HUDEP-2 (cell line): Measurements from ENCODE around the gene BLOC1S6.

Experiments used
- DNase-seq, 76 experiments: peaks; one replicate each; lab custom pipeline; 2025; ENCODE audit not compliant: unreplicated experiment in 76 of 76; lab: John Stamatoyannopoulos, UW

The BLOC1S6 gene

GRCh38 chr15:45587095-45587862, at the start of gene BLOC1S6:
Gene BLOC1S6 (plus strand): TSS chr15:45587379. CDS start chr15:45587444, 65 bp downstream.
- peak; percentile 48 to 93 (median 86) for DNase-seq

- DNase-seq: no peak
Observed at GRCh38 chr15:45539680-45540079, 47.5 kb upstream of the BLOC1S6 start.

GRCh38 chr15:45540531-45540930, 46.6 kb upstream of the BLOC1S6 start:
- DNase-seq: no peak

- no peak for DNase-seq
Observed at GRCh38 chr15:45543051-45543450, 44.1 kb upstream of the BLOC1S6 start.

- DNase-seq: no peak
Observed at GRCh38 chr15:45544266-45545023, 42.7 kb upstream of the BLOC1S6 start.

- DNase-seq: no peak
Observed at GRCh38 chr15:45546789-45547188, 40.4 kb upstream of the BLOC1S6 start.

GRCh38 chr15:45548753-45549520, 38.2 kb upstream of the BLOC1S6 start:
- DNase-seq: no peak

- DNase-seq: no peak
Observed at GRCh38 chr15:45549541-45550220, 37.5 kb upstream of the BLOC1S6 start.

GRCh38 chr15:45550436-45550835, 36.7 kb upstream of the BLOC1S6 start:
- no peak for DNase-seq

GRCh38 chr15:45551676-45552075, 35.5 kb upstream of the BLOC1S6 start:
- no peak for DNase-seq

GRCh38 chr15:45555934-45556608, 31.1 kb upstream of the BLOC1S6 start:
- no peak for DNase-seq

- no peak for DNase-seq
Observed at GRCh38 chr15:45572617-45573016, 14.6 kb upstream of the BLOC1S6 start.

GRCh38 chr15:45573961-45574629, 13.1 kb upstream of the BLOC1S6 start:
- DNase-seq: peak in 3 of 76 experiments; percentile 8 to 18 (median 9)

GRCh38 chr15:45581919-45582318, 5.3 kb upstream of the BLOC1S6 start:
- no peak for DNase-seq

- DNase-seq: peak in 5 of 76 experiments; percentile 3 to 19 (median 8)
Observed at GRCh38 chr15:45583731-45584639, 3.2 kb upstream of the BLOC1S6 start.

- no peak for DNase-seq
Observed at GRCh38 chr15:45585069-45585791, 1.9 kb upstream of the BLOC1S6 start.

- peak in 1 of 76 experiments; percentile 8 for DNase-seq
Observed at GRCh38 chr15:45586125-45586524, 1.1 kb upstream of the BLOC1S6 start.

- peak in 4 of 76 experiments; percentile 25 to 87 (median 57) for DNase-seq
Observed at GRCh38 chr15:45586601-45587094, 531 bp upstream of the BLOC1S6 start.
